IMR-90 (cell line): ENCODE results near the gene KRTAP9-4. TPM values are rescaled to one million over a fixed set of nuclear protein-coding genes. Genes with fewer than 3 reads are reported as not detected.

Source experiments
- microRNA-seq, 2 experiments: library from miRNA; stranded (forward) in 1 of 2; unstranded in 1 of 2; fragments of 10-50 nt in 1 of 2; fragments of <30 nt in 1 of 2; gene quantifications in 1 of 2; microRNA quantifications in 1 of 2; one replicate each; pipeline versions ENCODE3 to v1.1.0; 2013 to 2020; ENCODE audit not compliant: insufficient read depth in 1 of 2, insufficient read length in 1 of 2, unreplicated experiment in 1 of 2
- polyA plus RNA-seq, 3 experiments: library from polyadenylated mRNA; depleted of rRNA; stranded (reverse); fragments of >200 nt; gene quantifications; 2 replicates each; pipeline ENCODE4 v1.2.3, GENCODE V29; 2012; ENCODE audit warnings: low replicate concordance in 1 of 3
- small RNA-seq, 5 experiments: library from RNA; depleted of rRNA; stranded (forward); fragments of <200 nt; gene quantifications; one replicate each; pipeline ENCODE3, GENCODE V24; 2012
- total RNA-seq: library from RNA; depleted of rRNA; stranded (reverse); fragments of >200 nt; gene quantifications from 2 replicates; pipeline ENCODE4 v1.2.3, GENCODE V29; 2012; rRNA removed

Gene KRTAP9-4
- total and polyA plus RNA-seq, 2 of the 4 experiments (the other 2 are of a cell fraction), result not detected

Small RNA genes within 50 kb of the gene (microRNA-seq; reads per million reads assigned to microRNA genes)
- gene KRTAP9-10P (ENCODE audit: insufficient read depth, insufficient read length), result not detected

Small RNA genes within 50 kb of the gene (small RNA-seq; reads per million reads assigned to genes)
- gene KRTAP9-10P, result 0 reads per million in 5 experiments

Other genes starting within 250 kb of the KRTAP9-4 start
Only the 30 nearest of the 41 such genes appear.
- 1.4 TPM in 2 replicates for gene KRTAP2-3, start 189.6 kb upstream of the KRTAP9-4 start, total RNA-seq
- 35.2 and 35.6 TPM in 2 replicates for gene KRTAP2-3, start 189.6 kb upstream of the KRTAP9-4 start, polyA plus RNA-seq (2012; rRNA removed)
- gene KRTAP2-4, start 183.8 kb upstream of the KRTAP9-4 start, total RNA-seq, result not detected in 2 replicates
- not detected in 2 replicates for gene KRTAP2-4, start 183.8 kb upstream of the KRTAP9-4 start, polyA plus RNA-seq (2012; rRNA removed)
- not detected in 2 replicates for gene KRTAP4-7, start 165.5 kb upstream of the KRTAP9-4 start, total RNA-seq
- gene KRTAP4-7, start 165.5 kb upstream of the KRTAP9-4 start, polyA plus RNA-seq (2012; rRNA removed), result 0.11 TPM in 1 of 2 replicates, not detected in the other
- not detected in 2 replicates for gene KRTAP4-8, start 151.5 kb upstream of the KRTAP9-4 start, total RNA-seq
- not detected in 2 replicates for gene KRTAP4-8, start 151.5 kb upstream of the KRTAP9-4 start, polyA plus RNA-seq (2012; rRNA removed)
- not detected in 2 replicates for gene KRTAP4-16, start 147.5 kb upstream of the KRTAP9-4 start, total RNA-seq
- gene KRTAP4-16, start 147.5 kb upstream of the KRTAP9-4 start, polyA plus RNA-seq (2012; rRNA removed), result not detected in 2 replicates
- not detected in 2 replicates for gene KRTAP4-9, start 144.3 kb upstream of the KRTAP9-4 start, total RNA-seq
- 0.24 TPM in 2 replicates for gene KRTAP4-9, start 144.3 kb upstream of the KRTAP9-4 start, polyA plus RNA-seq (2012; rRNA removed)
- not detected in 2 replicates for gene KRTAP4-11, start 131.3 kb upstream of the KRTAP9-4 start, total RNA-seq
- not detected in 2 replicates for gene KRTAP4-11, start 131.3 kb upstream of the KRTAP9-4 start, polyA plus RNA-seq (2012; rRNA removed)
- 0.18 TPM in 1 of 2 replicates, not detected in the other for gene KRTAP4-12, start 125.5 kb upstream of the KRTAP9-4 start, total RNA-seq
- gene KRTAP4-12, start 125.5 kb upstream of the KRTAP9-4 start, polyA plus RNA-seq (2012; rRNA removed), result 1.0 and 1.1 TPM in 2 replicates
- gene KRTAP4-6, start 109.1 kb upstream of the KRTAP9-4 start, total RNA-seq, result not detected in 2 replicates
- gene KRTAP4-6, start 109.1 kb upstream of the KRTAP9-4 start, polyA plus RNA-seq (2012; rRNA removed), result not detected in 2 replicates
- gene KRTAP4-5, start 99.9 kb upstream of the KRTAP9-4 start, total RNA-seq, result not detected in 2 replicates
- not detected in 2 replicates for gene KRTAP4-5, start 99.9 kb upstream of the KRTAP9-4 start, polyA plus RNA-seq (2012; rRNA removed)
- gene KRTAP4-4, start 88.9 kb upstream of the KRTAP9-4 start, total RNA-seq, result not detected in 2 replicates
- not detected in 2 replicates for gene KRTAP4-4, start 88.9 kb upstream of the KRTAP9-4 start, polyA plus RNA-seq (2012; rRNA removed)
- gene KRTAP4-3, start 81.5 kb upstream of the KRTAP9-4 start, total RNA-seq, result not detected in 2 replicates
- not detected in 2 replicates for gene KRTAP4-3, start 81.5 kb upstream of the KRTAP9-4 start, polyA plus RNA-seq (2012; rRNA removed)
- gene KRTAP4-2, start 71.5 kb upstream of the KRTAP9-4 start, total RNA-seq, result not detected in 2 replicates
- not detected in 2 replicates for gene KRTAP4-2, start 71.5 kb upstream of the KRTAP9-4 start, polyA plus RNA-seq (2012; rRNA removed)
- gene KRTAP4-1, start 64.8 kb upstream of the KRTAP9-4 start, total RNA-seq, result not detected in 2 replicates
- gene KRTAP4-1, start 64.8 kb upstream of the KRTAP9-4 start, polyA plus RNA-seq (2012; rRNA removed), result not detected in 2 replicates
- not detected in 2 replicates for gene KRTAP9-1, start 59.8 kb upstream of the KRTAP9-4 start, total RNA-seq
- gene KRTAP9-1, start 59.8 kb upstream of the KRTAP9-4 start, polyA plus RNA-seq (2012; rRNA removed), result not detected in 2 replicates
- gene KRTAP9-2, start 23.0 kb upstream of the KRTAP9-4 start, total RNA-seq, result not detected in 2 replicates
- gene KRTAP9-2, start 23.0 kb upstream of the KRTAP9-4 start, polyA plus RNA-seq (2012; rRNA removed), result not detected in 2 replicates
- not detected in 2 replicates for gene KRTAP9-3, start 17.2 kb upstream of the KRTAP9-4 start, total RNA-seq
- gene KRTAP9-3, start 17.2 kb upstream of the KRTAP9-4 start, polyA plus RNA-seq (2012; rRNA removed), result not detected in 2 replicates
- not detected in 2 replicates for gene KRTAP9-8, start 11.7 kb upstream of the KRTAP9-4 start, total RNA-seq
- not detected in 2 replicates for gene KRTAP9-8, start 11.7 kb upstream of the KRTAP9-4 start, polyA plus RNA-seq (2012; rRNA removed)
- gene KRTAP9-9, start 5.7 kb downstream of the KRTAP9-4 start, total RNA-seq, result not detected in 2 replicates
- gene KRTAP9-9, start 5.7 kb downstream of the KRTAP9-4 start, polyA plus RNA-seq (2012; rRNA removed), result not detected in 2 replicates
- gene KRTAP9-6, start 15.7 kb downstream of the KRTAP9-4 start, total RNA-seq, result not detected in 2 replicates
- not detected in 2 replicates for gene KRTAP9-6, start 15.7 kb downstream of the KRTAP9-4 start, polyA plus RNA-seq (2012; rRNA removed)
- gene KRTAP9-7, start 26.0 kb downstream of the KRTAP9-4 start, total RNA-seq, result not detected in 2 replicates
- not detected in 2 replicates for gene KRTAP9-7, start 26.0 kb downstream of the KRTAP9-4 start, polyA plus RNA-seq (2012; rRNA removed)
- gene KRTAP29-1, start 53.2 kb downstream of the KRTAP9-4 start, total RNA-seq, result not detected in 2 replicates
- not detected in 2 replicates for gene KRTAP29-1, start 53.2 kb downstream of the KRTAP9-4 start, polyA plus RNA-seq (2012; rRNA removed)
- not detected in 2 replicates for gene KRTAP16-1, start 59.6 kb downstream of the KRTAP9-4 start, total RNA-seq
- not detected in 2 replicates for gene KRTAP16-1, start 59.6 kb downstream of the KRTAP9-4 start, polyA plus RNA-seq (2012; rRNA removed)
- not detected in 2 replicates for gene KRTAP17-1, start 66.0 kb downstream of the KRTAP9-4 start, total RNA-seq
- not detected in 2 replicates for gene KRTAP17-1, start 66.0 kb downstream of the KRTAP9-4 start, polyA plus RNA-seq (2012; rRNA removed)
- not detected in 2 replicates for gene KRT33A, start 101.1 kb downstream of the KRTAP9-4 start, total RNA-seq
- not detected in 2 replicates for gene KRT33A, start 101.1 kb downstream of the KRTAP9-4 start, polyA plus RNA-seq (2012; rRNA removed)
- gene KRT33B, start 120.1 kb downstream of the KRTAP9-4 start, total RNA-seq, result 0.18 and 0.28 TPM in 2 replicates
- 0.14 and 0.22 TPM in 2 replicates for gene KRT33B, start 120.1 kb downstream of the KRTAP9-4 start, polyA plus RNA-seq (2012; rRNA removed)
- 3.6 and 3.9 TPM in 2 replicates for gene KRT34, start 132.6 kb downstream of the KRTAP9-4 start, total RNA-seq
- gene KRT34, start 132.6 kb downstream of the KRTAP9-4 start, polyA plus RNA-seq (2012; rRNA removed), result 3.4 and 4.2 TPM in 2 replicates
- not detected in 2 replicates for gene KRT31, start 147.9 kb downstream of the KRTAP9-4 start, total RNA-seq
- 0.05 TPM in 1 of 2 replicates, not detected in the other for gene KRT31, start 147.9 kb downstream of the KRTAP9-4 start, polyA plus RNA-seq (2012; rRNA removed)
- gene KRT37, start 174.9 kb downstream of the KRTAP9-4 start, total RNA-seq, result not detected in 2 replicates
- gene KRT37, start 174.9 kb downstream of the KRTAP9-4 start, polyA plus RNA-seq (2012; rRNA removed), result not detected in 2 replicates
- gene KRT38, start 191.3 kb downstream of the KRTAP9-4 start, total RNA-seq, result not detected in 2 replicates
- 0.04 and 0.09 TPM in 2 replicates for gene KRT38, start 191.3 kb downstream of the KRTAP9-4 start, polyA plus RNA-seq (2012; rRNA removed)